Colonic mucosa (tissue), 4 donors: ENCODE data around the gene SOX5. TPM values are rescaled to one million over a fixed set of nuclear protein-coding genes. Genes with fewer than 3 reads are reported as not detected.

Source experiments
- DNase-seq: peaks from one replicate; pipeline ENCODE4 v3.0.0-alpha.2; 2020
- H3K27ac ChIP-seq: fragments of 200-600 bp; one replicate; pipeline ENCODE4 v1.8.0; 2021
- H3K27me3 ChIP-seq: fragments of 200-600 bp; one replicate; pipeline ENCODE4 v1.8.0; 2021
- H3K36me3 ChIP-seq: fragments of 200-600 bp; one replicate; pipeline ENCODE4 v1.8.0; 2021
- H3K4me1 ChIP-seq: fragments of 200-600 bp; one replicate; pipeline ENCODE4 v1.8.0; 2021; ENCODE audit warnings: mild to moderate bottlenecking
- H3K4me3 ChIP-seq: fragments of 200-600 bp; one replicate; pipeline ENCODE4 v1.8.0; 2021
- H3K9ac ChIP-seq, 2 donors: one replicate each; pipeline ENCODE4 v1.7.0; 2013; ENCODE audit warnings: control low read depth in 2 of 2, low read depth in 2 of 2, low read length in 2 of 2
- H3K9me3 ChIP-seq: fragments of 200-600 bp; one replicate; pipeline ENCODE4 v1.8.0; 2021
- intact Hi-C: fragments of 100-400 bp; cut with DNase I; formaldehyde crosslinking; loops from one replicate; pipeline ENCODE4 v1.14.1; 2022
- total RNA-seq, 2 donors: library from RNA; stranded (reverse); fragmentation: NEBNext Ultra II Directional in 1 of 2; extraction: Animal tissue kit (Norgen Biotek cat#: 25700) in 1 of 2; gene quantifications; one replicate each; pipeline ENCODE4 v1.2.1, GENCODE V29; 2021
- TF ChIP-seq, protein P1 (sequence below): fragments of 200-600 bp; IDR thresholded peaks from one replicate; pipeline ENCODE4 v1.8.0; 2022; ENCODE audit warnings: antibody characterized with exemption, mild to moderate bottlenecking
- donor health status: healthy.
- donor health status: DM: no; HTN: no; CAD: no.
- donor health status: DM: no; HTN: no; CAD: no.

SOX5 gene
- total RNA-seq, 2 donors from 2014 or later: 1.1 to 1.6 TPM

DNA sequence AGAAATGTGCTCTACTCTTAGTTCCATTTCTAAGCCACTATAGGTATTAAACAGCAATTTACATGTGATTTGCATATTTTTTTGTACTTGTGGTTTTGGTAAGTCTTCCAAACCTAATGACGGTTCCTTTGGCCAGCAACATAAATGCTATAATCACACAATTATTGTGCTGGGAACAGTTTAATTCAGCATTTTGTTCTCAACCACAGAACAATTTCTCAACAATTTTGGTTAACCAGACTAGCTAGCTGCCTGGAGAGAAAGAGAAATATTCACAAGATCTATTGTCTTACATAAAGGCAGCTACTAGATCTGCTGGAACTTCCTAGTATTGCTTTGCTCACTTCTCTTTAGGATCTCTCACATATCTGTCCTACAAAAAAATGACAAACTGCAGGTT lies 265.3 kb downstream of the SOX5 start:
- Histone ChIP-seq H3K4me1 (no peaks in the 10 kb centered on the region), H3K4me3 (no peak overlapping the region), H3K9me3 (no peaks in the 10 kb centered on the region), H3K36me3 (no peaks in the 10 kb centered on the region), H3K9ac (no peak overlapping the region), H3K27me3 (no peaks in the 10 kb centered on the region), H3K27ac (no peak overlapping the region)
- TF ChIP-seq, protein P1, sequence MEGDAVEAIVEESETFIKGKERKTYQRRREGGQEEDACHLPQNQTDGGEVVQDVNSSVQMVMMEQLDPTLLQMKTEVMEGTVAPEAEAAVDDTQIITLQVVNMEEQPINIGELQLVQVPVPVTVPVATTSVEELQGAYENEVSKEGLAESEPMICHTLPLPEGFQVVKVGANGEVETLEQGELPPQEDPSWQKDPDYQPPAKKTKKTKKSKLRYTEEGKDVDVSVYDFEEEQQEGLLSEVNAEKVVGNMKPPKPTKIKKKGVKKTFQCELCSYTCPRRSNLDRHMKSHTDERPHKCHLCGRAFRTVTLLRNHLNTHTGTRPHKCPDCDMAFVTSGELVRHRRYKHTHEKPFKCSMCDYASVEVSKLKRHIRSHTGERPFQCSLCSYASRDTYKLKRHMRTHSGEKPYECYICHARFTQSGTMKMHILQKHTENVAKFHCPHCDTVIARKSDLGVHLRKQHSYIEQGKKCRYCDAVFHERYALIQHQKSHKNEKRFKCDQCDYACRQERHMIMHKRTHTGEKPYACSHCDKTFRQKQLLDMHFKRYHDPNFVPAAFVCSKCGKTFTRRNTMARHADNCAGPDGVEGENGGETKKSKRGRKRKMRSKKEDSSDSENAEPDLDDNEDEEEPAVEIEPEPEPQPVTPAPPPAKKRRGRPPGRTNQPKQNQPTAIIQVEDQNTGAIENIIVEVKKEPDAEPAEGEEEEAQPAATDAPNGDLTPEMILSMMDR: no peak
- intact Hi-C loops: no loop called here
- no peak for DNase-seq

DNA sequence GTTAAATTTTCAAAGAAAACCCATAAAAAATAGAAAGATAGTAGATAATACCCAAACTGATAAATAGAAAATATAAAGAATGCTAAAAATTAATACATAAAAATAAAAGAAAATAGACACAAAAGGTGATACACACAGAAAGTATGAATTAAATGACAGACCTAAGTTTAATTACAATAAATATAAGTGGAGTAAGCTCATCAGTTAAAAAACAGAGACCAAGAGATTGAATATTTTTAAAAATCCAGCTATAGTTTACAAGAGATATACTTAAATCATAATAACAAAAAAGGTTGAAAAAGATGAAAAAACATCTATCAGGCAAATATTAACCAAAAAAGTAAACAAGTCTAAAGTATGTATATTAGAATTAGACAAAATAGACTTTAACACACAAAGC lies 268.2 kb downstream of the SOX5 start:
- H3K4me3 ChIP-seq: no peak overlapping the region
- TF ChIP-seq, protein P1: no peak
- H3K27me3 ChIP-seq: no peaks in the 10 kb centered on the region

DNA sequence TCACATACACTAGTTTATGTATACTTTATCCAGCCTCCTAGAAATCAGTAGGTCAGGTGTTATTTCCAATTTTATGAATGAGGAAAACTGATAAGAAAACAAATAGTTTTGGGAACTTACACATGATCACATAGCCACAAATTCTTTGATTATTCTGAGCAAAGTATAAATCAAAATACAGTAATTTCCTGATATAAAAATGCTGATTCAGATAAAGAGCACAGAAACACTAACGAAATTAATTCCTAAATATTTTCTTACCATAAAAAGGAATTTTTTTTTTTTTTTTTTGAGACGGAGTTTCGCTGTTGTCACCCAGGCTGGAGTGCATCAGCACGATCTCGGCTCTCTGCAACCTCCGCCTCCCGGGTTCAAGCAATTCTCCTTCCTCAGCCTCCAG lies 275.4 kb downstream of the SOX5 start:
- Histone ChIP-seq H3K9ac (no peak overlapping the region), H3K36me3 (no peaks in the 10 kb centered on the region), H3K4me3 (no peak overlapping the region), H3K4me1 (no peaks in the 10 kb centered on the region), H3K9me3 (no peaks in the 10 kb centered on the region), H3K27ac (no peak overlapping the region), H3K27me3 (no peaks in the 10 kb centered on the region)
- intact Hi-C loops: no loop called here
- TF ChIP-seq, protein P1: no peak
- DNase-seq: no peak

More for the DNA sequence above, 268.2 kb downstream of the SOX5 start:
- Histone ChIP-seq H3K36me3 (no peaks in the 10 kb centered on the region), H3K4me1 (no peaks in the 10 kb centered on the region), H3K9ac (no peak overlapping the region), H3K9me3 (no peaks in the 10 kb centered on the region), H3K27ac (no peak overlapping the region)
- intact Hi-C loops: no loop called here
- no peak for DNase-seq

DNA sequence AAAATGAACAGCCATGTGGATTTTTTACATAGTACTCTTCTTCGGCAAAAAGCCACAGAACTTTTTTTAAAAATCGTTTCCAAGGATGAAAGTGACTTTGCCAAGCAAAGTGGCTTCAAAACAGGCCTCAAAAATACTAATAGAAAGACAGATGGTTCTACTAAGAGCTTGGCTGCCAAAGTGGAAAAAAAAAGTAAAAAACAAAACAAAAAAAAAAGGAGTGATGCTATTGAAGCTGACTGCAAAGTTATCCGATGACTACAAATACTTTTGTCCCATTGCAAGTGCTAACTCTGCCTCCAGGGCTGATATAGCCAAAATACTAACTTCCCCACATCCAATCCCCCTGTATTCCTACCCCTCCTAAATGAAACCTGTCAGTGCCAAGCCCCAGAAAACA lies 277.6 kb downstream of the SOX5 start:
- intact Hi-C loops: no loop called here
- TF ChIP-seq, protein P1: no peak
- Histone ChIP-seq H3K27me3 (no peaks in the 10 kb centered on the region), H3K27ac (no peak overlapping the region), H3K9me3 (no peaks in the 10 kb centered on the region), H3K4me3 (no peak overlapping the region), H3K9ac (no peak overlapping the region), H3K36me3 (no peaks in the 10 kb centered on the region), H3K4me1 (no peaks in the 10 kb centered on the region)
- DNase-seq: no peak

DNA sequence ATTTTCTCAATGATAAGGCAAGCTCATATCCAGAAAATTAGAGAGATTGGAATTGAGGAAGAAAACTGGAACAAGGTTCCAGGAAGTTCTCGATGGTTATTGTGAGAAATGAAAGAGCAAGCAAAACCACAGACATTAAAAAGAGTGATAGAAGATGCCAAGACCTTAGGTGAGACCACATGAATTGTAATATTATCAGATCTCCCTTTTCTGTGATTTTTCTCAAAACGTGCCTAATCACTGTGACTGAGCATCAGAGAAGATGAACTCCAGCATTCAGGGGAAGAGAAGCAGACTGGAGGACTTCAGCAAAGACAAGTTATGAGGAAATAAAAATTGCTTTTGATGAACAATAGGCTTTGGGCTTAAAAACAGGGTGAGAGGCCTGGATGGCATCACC lies 278.8 kb downstream of the SOX5 start:
- Histone ChIP-seq H3K27ac (no peak overlapping the region), H3K9me3 (no peaks in the 10 kb centered on the region), H3K27me3 (no peaks in the 10 kb centered on the region), H3K36me3 (no peaks in the 10 kb centered on the region), H3K4me1 (no peaks in the 10 kb centered on the region), H3K4me3 (no peak overlapping the region), H3K9ac (no peak overlapping the region)
- TF ChIP-seq, protein P1: no peak
- DNase-seq: no peak
- intact Hi-C loops: no loop called here

DNA sequence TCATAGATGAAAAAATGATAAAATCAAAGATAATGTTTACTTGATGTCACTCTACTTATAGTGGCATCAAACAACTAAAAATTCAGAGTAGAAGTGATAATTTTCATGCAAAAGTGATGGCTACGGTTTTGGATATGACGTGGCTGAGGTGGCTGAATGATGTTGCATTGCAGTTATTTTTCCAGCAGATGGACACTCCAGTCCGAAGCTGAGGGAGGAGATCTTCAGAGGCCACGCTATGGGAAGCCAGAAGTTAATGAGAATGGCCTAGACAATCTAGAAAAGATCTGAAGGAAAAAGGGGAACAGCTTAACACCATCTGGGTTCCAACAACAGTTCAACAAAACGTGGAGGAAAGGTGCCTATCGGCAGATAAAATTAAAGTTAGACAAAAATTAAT lies 279.8 kb downstream of the SOX5 start:
- Histone ChIP-seq H3K4me1 (no peaks in the 10 kb centered on the region), H3K27ac (no peak overlapping the region), H3K36me3 (no peaks in the 10 kb centered on the region), H3K27me3 (no peaks in the 10 kb centered on the region), H3K4me3 (no peak overlapping the region), H3K9ac (no peak overlapping the region), H3K9me3 (no peaks in the 10 kb centered on the region)
- intact Hi-C loops: no loop called here
- DNase-seq: no peak
- TF ChIP-seq, protein P1: no peak
